ENCODE results near the gene LMF1.
"Not testable (repeated sequence)": the region's sequence is repeated elsewhere in the genome, so short reads cannot be mapped to it uniquely, and the experiment has no call there.

The LMF1 gene

GRCh38 chr16:883781-884180, 87.0 kb downstream of the LMF1 start:
- H3K9me2 ChIP-seq (replicated peaks; ENCODE audit: insufficient read depth, low read length): no peaks in the 10 kb centered on the region
- H3K27me3 ChIP-seq (ENCODE audit: low read length): no peaks in the 10 kb centered on the region
- no peak overlapping the region for H3K9ac ChIP-seq (ENCODE audit: low read length)
- no peak for TF ChIP-seq CTCF (IDR thresholded peaks at IDR 0.05; ENCODE audit: insufficient read depth, low read length, poor library complexity, severe bottlenecking)
- no peak for TF ChIP-seq EZH2phosphoT487 (conservative IDR thresholded peaks at IDR 0.05; ENCODE audit: low read length)
- H3K4me2 ChIP-seq (ENCODE audit: low read depth, low read length, poor library complexity, severe bottlenecking): no peak overlapping the region
- no peak overlapping the region for H3K4me3 ChIP-seq (ENCODE audit: insufficient read depth, low read length, poor library complexity, severe bottlenecking)
- H3K36me3 ChIP-seq (ENCODE audit: low read length): no peaks in the 10 kb centered on the region
- H3K79me2 ChIP-seq (ENCODE audit: insufficient read depth, low read length): no peaks in the 10 kb centered on the region
- H3K27ac ChIP-seq (ENCODE audit: low read depth, low read length): no peak overlapping the region
- no peaks in the 10 kb centered on the region for H3K9me3 ChIP-seq (ENCODE audit: insufficient read depth, low read length)
- no peaks in the 10 kb centered on the region for H4K20me1 ChIP-seq (ENCODE audit: low read depth, low read length)
- no peak overlapping the region for H2AFZ ChIP-seq (ENCODE audit: low read depth, low read length, severe bottlenecking)
- H3F3A ChIP-seq (ENCODE audit: insufficient read depth): no peaks in the 10 kb centered on the region

GRCh38 chr16:883340-883739, 87.4 kb downstream of the LMF1 start:
- H4K20me1 ChIP-seq (ENCODE audit: low read depth, low read length): no peaks in the 10 kb centered on the region
- no peak overlapping the region for H3K27ac ChIP-seq (ENCODE audit: low read depth, low read length)
- H3K79me2 ChIP-seq (ENCODE audit: insufficient read depth, low read length): no peaks in the 10 kb centered on the region
- H3K4me2 ChIP-seq (ENCODE audit: low read depth, low read length, poor library complexity, severe bottlenecking): no peak overlapping the region
- no peak overlapping the region for H3K4me3 ChIP-seq (ENCODE audit: insufficient read depth, low read length, poor library complexity, severe bottlenecking)
- TF ChIP-seq CTCF (IDR thresholded peaks at IDR 0.05; ENCODE audit: insufficient read depth, low read length, poor library complexity, severe bottlenecking) (no peak), EZH2phosphoT487 (conservative IDR thresholded peaks at IDR 0.05; ENCODE audit: low read length) (no peak)
- no peaks in the 10 kb centered on the region for H3K9me3 ChIP-seq (ENCODE audit: insufficient read depth, low read length)
- no peak overlapping the region for H2AFZ ChIP-seq (ENCODE audit: low read depth, low read length, severe bottlenecking)
- H3K9me2 ChIP-seq (replicated peaks; ENCODE audit: insufficient read depth, low read length): no peaks in the 10 kb centered on the region
- no peaks in the 10 kb centered on the region for H3K36me3 ChIP-seq (ENCODE audit: low read length)
- no peak overlapping the region for H3K9ac ChIP-seq (ENCODE audit: low read length)
- H3K27me3 ChIP-seq (ENCODE audit: low read length): no peaks in the 10 kb centered on the region
- H3F3A ChIP-seq (ENCODE audit: insufficient read depth): no peaks in the 10 kb centered on the region

GRCh38 chr16:882671-883070, 88.1 kb downstream of the LMF1 start:
- not testable (repeated sequence) for H3K27me3 ChIP-seq (ENCODE audit: low read length); H3K9me2 ChIP-seq (replicated peaks; ENCODE audit: insufficient read depth, low read length); H3K36me3 ChIP-seq (ENCODE audit: low read length); H3K79me2 ChIP-seq (ENCODE audit: insufficient read depth, low read length); H3K9me3 ChIP-seq (ENCODE audit: insufficient read depth, low read length); H3K4me2 ChIP-seq (ENCODE audit: low read depth, low read length, poor library complexity, severe bottlenecking); H3F3A ChIP-seq (ENCODE audit: insufficient read depth); H2AFZ ChIP-seq (ENCODE audit: low read depth, low read length, severe bottlenecking); H4K20me1 ChIP-seq (ENCODE audit: low read depth, low read length); H3K4me3 ChIP-seq (ENCODE audit: insufficient read depth, low read length, poor library complexity, severe bottlenecking); H3K9ac ChIP-seq (ENCODE audit: low read length); H3K27ac ChIP-seq (ENCODE audit: low read depth, low read length)

GRCh38 chr16:882256-882655, 88.5 kb downstream of the LMF1 start:
- Histone ChIP-seq H3K79me2 (ENCODE audit: insufficient read depth, low read length) (no peaks in the 10 kb centered on the region), H2AFZ (ENCODE audit: low read depth, low read length, severe bottlenecking) (no peak overlapping the region), H3K27me3 (ENCODE audit: low read length) (no peaks in the 10 kb centered on the region), H3K4me2 (ENCODE audit: low read depth, low read length, poor library complexity, severe bottlenecking) (no peak overlapping the region), H3K4me3 (ENCODE audit: insufficient read depth, low read length, poor library complexity, severe bottlenecking) (no peak overlapping the region), H4K20me1 (ENCODE audit: low read depth, low read length) (no peaks in the 10 kb centered on the region), H3K36me3 (ENCODE audit: low read length) (no peaks in the 10 kb centered on the region), H3K27ac (ENCODE audit: low read depth, low read length) (no peak overlapping the region), H3F3A (ENCODE audit: insufficient read depth) (no peaks in the 10 kb centered on the region), H3K9me3 (ENCODE audit: insufficient read depth, low read length) (no peaks in the 10 kb centered on the region), H3K9me2 (replicated peaks; ENCODE audit: insufficient read depth, low read length) (no peaks in the 10 kb centered on the region), H3K9ac (ENCODE audit: low read length) (no peak overlapping the region)
- TF ChIP-seq CTCF (IDR thresholded peaks at IDR 0.05; ENCODE audit: insufficient read depth, low read length, poor library complexity, severe bottlenecking): no peak
- no peak for TF ChIP-seq EZH2phosphoT487 (conservative IDR thresholded peaks at IDR 0.05; ENCODE audit: low read length)

Data from SU-DHL-6 (cell line).